Peyer's patch (tissue), 4 donors: ENCODE measurements around the gene DMD.

ENCODE experiments used
- POLR2A ChIP-seq, 2 donors: fragments of 450-650 bp; IDR thresholded peaks; one replicate each; pipeline ENCODE4 v1.5.1; 2017; ENCODE audit warnings: antibody characterized with exemption in 2 of 2, mild to moderate bottlenecking in 2 of 2, moderate library complexity in 2 of 2
- TF ChIP-seq, protein P1 (sequence below), 6 experiments: fragments of 450-650 bp in 4 of 6; fragments of 200-600 bp in 2 of 6; sonication (generic) in 1 of 6; IDR thresholded peaks; one replicate each; pipeline ENCODE4 v1.5.1; 2017 to 2019; ENCODE audit warnings: antibody characterized with exemption in 6 of 6, mild to moderate bottlenecking in 3 of 6, moderate library complexity in 1 of 6

DNA sequence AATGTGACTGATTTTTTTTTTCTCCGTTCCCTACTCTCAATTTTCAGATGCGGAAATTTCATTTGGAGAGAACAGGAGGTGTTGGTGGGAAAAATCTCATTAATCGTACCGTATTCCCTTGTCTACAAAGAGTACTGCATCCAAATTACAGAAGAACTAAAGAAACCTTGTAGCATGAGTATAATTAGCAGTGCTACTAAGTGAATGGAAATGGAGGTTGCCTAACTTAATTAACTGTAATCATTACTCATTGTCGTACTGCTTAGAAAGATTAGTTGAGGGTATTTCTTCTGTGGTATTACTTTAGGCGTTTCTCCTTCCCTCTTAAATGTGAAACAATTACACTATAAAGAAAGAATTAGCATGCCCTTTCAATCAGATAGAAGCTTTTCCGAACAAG lies 81.7 kb downstream of the DMD start:
- TF ChIP-seq, protein P1, sequence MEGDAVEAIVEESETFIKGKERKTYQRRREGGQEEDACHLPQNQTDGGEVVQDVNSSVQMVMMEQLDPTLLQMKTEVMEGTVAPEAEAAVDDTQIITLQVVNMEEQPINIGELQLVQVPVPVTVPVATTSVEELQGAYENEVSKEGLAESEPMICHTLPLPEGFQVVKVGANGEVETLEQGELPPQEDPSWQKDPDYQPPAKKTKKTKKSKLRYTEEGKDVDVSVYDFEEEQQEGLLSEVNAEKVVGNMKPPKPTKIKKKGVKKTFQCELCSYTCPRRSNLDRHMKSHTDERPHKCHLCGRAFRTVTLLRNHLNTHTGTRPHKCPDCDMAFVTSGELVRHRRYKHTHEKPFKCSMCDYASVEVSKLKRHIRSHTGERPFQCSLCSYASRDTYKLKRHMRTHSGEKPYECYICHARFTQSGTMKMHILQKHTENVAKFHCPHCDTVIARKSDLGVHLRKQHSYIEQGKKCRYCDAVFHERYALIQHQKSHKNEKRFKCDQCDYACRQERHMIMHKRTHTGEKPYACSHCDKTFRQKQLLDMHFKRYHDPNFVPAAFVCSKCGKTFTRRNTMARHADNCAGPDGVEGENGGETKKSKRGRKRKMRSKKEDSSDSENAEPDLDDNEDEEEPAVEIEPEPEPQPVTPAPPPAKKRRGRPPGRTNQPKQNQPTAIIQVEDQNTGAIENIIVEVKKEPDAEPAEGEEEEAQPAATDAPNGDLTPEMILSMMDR (IDR thresholded peaks at IDR 0.05): no peak
- TF ChIP-seq POLR2A (IDR thresholded peaks at IDR 0.05): no peak
